HFF-Myc (cell line): ENCODE measurements around the gene NLRP10.

Source experiments
- DNase-seq: peaks from one replicate; pipeline ENCODE4 v3.0.0-alpha.2; 2011; ENCODE audit warnings: low read depth; ENCODE audit errors: extremely low read depth
- H3K4me3 ChIP-seq: replicated peaks from 2 replicates; pipeline ENCODE4 v1.5.1; 2011; ENCODE audit warnings: low read depth, mild to moderate bottlenecking, control low read depth, low read length
- CTCF ChIP-seq: IDR thresholded peaks from 2 replicates; pipeline ENCODE4 v1.5.1; 2012; ENCODE audit warnings: mild to moderate bottlenecking, low read depth, low read length, control low read depth; ENCODE audit errors: missing control alignments

NLRP10 gene

GRCh38 chr11:7941608-7942007, 23.6 kb downstream of the NLRP10 start, which contains the start of gene OR10A3:
TSS of gene OR10A3 (minus strand) at chr11:7941708. CDS start at chr11:7939520, 2,188 bp downstream.
- no peak within 1 kb of the TSS for H3K4me3 ChIP-seq
- DNase-seq: no peak
- no peak for TF ChIP-seq CTCF

- DNase-seq: no peak
Observed at GRCh38 chr11:7941146-7941545, 24.1 kb downstream of the NLRP10 start.

DNA sequence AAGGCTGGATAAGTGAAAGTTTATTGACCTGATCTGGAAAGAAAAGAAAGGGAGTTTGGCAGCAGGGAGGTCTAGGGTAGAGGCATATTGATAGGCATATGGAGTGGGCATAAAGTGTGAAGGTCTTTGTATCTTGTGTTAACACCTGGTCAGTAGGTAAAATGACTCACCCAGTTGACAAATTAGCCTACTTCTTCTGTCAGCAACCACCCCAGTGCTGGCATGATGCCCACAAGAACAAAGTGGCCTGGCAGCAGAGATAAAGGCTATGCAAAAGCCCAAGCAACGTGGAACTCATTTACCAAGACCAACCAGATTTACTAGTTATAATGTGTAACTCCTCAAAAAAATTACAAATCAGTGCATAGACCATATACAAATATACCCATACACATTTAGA, 28.6 kb downstream of the NLRP10 start:
- no peak overlapping the region for H3K4me3 ChIP-seq
- TF ChIP-seq CTCF: no peak
- DNase-seq: no peak

More at GRCh38 chr11:7941146-7941545, 24.1 kb downstream of the NLRP10 start:
- H3K4me3 ChIP-seq: no peak overlapping the region
- TF ChIP-seq CTCF: no peak

GRCh38 chr11:7931168-7931567, 34.1 kb downstream of the NLRP10 start, which contains the start of gene OR10A6:
TSS of gene OR10A6 (minus strand) at chr11:7931268. CDS start at chr11:7928662, 2,606 bp downstream.
- no peak for DNase-seq
- no peak within 1 kb of the TSS for H3K4me3 ChIP-seq
- no peak for TF ChIP-seq CTCF

DNA sequence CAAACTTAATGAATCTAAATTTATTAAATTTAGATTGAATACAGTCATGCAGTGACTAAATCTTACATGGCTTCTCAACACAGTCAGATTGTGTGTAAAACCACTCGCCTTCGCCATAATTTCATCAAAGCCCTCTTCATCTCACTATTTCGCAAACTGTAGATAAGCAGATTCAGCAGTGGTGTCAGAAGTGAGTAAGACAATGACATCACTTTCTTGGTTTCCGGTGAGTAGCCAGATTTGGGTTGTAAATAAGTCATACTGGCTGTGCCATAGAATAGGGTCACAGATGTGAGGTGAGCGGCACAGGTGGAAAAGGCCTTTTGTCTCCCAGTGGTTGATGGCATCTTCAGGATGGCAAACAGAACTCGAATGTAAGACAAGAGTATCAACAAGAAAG, 37.6 kb downstream of the NLRP10 start:
- DNase-seq: no peak
- H3K4me3 ChIP-seq: no peak overlapping the region
- no peak for TF ChIP-seq CTCF

GRCh38 chr11:7924536-7924935, 40.7 kb downstream of the NLRP10 start:
- H3K4me3 ChIP-seq: no peak overlapping the region
- TF ChIP-seq CTCF: no peak
- DNase-seq: no peak

GRCh38 chr11:7918141-7918540, 47.1 kb downstream of the NLRP10 start:
- H3K4me3 ChIP-seq: no peak overlapping the region
- no peak for TF ChIP-seq CTCF
- DNase-seq: no peak
